H9 (cell line): ENCODE results near the gene PIK3CG. TPM values are rescaled to one million over a fixed set of nuclear protein-coding genes. Genes with fewer than 3 reads are reported as not detected.
A peak's percentile ranks its signal among the peaks of the same experiment; 100 is the strongest.

Experiments used
- DNase-seq: peaks from one replicate; pipeline ENCODE4 v3.0.0-alpha.2; 2017
- H2AFZ ChIP-seq: one replicate; pipeline ENCODE4 v1.6.1; 2013; ENCODE audit warnings: mild to moderate bottlenecking, low read length, control low read depth, moderate library complexity
- H2AK5ac ChIP-seq: 2 replicates; pipeline ENCODE4 v1.6.1; 2013; ENCODE audit warnings: low read length, control low read depth, mixed read lengths; ENCODE audit not compliant: insufficient read length
- H2BK120ac ChIP-seq: one replicate; pipeline ENCODE4 v1.6.1; 2013; ENCODE audit warnings: low read depth, mild to moderate bottlenecking, low read length, control low read depth, inconsistent platforms; ENCODE audit not compliant: poor library complexity, severe bottlenecking
- H2BK12ac ChIP-seq: 2 replicates; pipeline ENCODE4 v1.6.1; 2013; ENCODE audit warnings: low read length, control low read depth, mixed read lengths, low read depth; ENCODE audit not compliant: insufficient read length
- H2BK15ac ChIP-seq: 2 replicates; pipeline ENCODE4 v1.6.1; 2013; ENCODE audit warnings: low read depth, low read length, control low read depth
- H2BK20ac ChIP-seq: one replicate; pipeline ENCODE4 v1.6.1; 2013; ENCODE audit warnings: low read depth, mild to moderate bottlenecking, low read length, control low read depth, inconsistent platforms; ENCODE audit not compliant: poor library complexity, severe bottlenecking
- H2BK5ac ChIP-seq: 2 replicates; pipeline ENCODE4 v1.6.1; 2013; ENCODE audit warnings: low read length, control low read depth, mixed read lengths; ENCODE audit not compliant: insufficient read length
- H3K14ac ChIP-seq: 2 replicates; pipeline ENCODE4 v1.6.1; 2013; ENCODE audit warnings: low read length, control low read depth; ENCODE audit not compliant: insufficient read depth
- H3K18ac ChIP-seq: 2 replicates; pipeline ENCODE4 v1.6.1; 2013; ENCODE audit warnings: low read depth, mild to moderate bottlenecking, mixed read lengths, low read length, control low read depth; ENCODE audit not compliant: insufficient read length
- H3K23ac ChIP-seq: 2 replicates; pipeline ENCODE4 v1.6.1; 2013; ENCODE audit warnings: low read length, control low read depth, mixed read lengths, low read depth; ENCODE audit not compliant: insufficient read length
- H3K23me2 ChIP-seq: 2 replicates; pipeline ENCODE4 v1.6.1; 2013; ENCODE audit warnings: low read depth, mild to moderate bottlenecking, mixed read lengths, low read length, control low read depth; ENCODE audit not compliant: insufficient read length, poor library complexity, severe bottlenecking
- H3K27ac ChIP-seq: 2 replicates; pipeline ENCODE4 v1.5.1; 2013; ENCODE audit warnings: low read length, control low read depth, mixed read lengths, low read depth; ENCODE audit not compliant: insufficient read length
- H3K27me3 ChIP-seq: 2 replicates; pipeline ENCODE4 v1.6.1; 2013; ENCODE audit warnings: low read length, control low read depth, inconsistent platforms; ENCODE audit not compliant: insufficient read depth
- H3K4ac ChIP-seq: 2 replicates; pipeline ENCODE4 v1.6.1; 2013; ENCODE audit warnings: low read depth, mild to moderate bottlenecking, control low read depth, inconsistent platforms, low read length, moderate library complexity
- H3K4me1 ChIP-seq: 2 replicates; pipeline ENCODE4 v1.6.1; 2013; ENCODE audit warnings: low read length, control low read depth, inconsistent platforms; ENCODE audit not compliant: insufficient read depth
- H3K4me2 ChIP-seq: 2 replicates; pipeline ENCODE4 v1.6.1; 2013; ENCODE audit warnings: low read length, control low read depth, mixed read lengths; ENCODE audit not compliant: insufficient read length, insufficient read depth
- H3K56ac ChIP-seq: 2 replicates; pipeline ENCODE4 v1.6.1; 2013; ENCODE audit warnings: low read depth, mild to moderate bottlenecking, mixed read lengths, low read length, control low read depth; ENCODE audit not compliant: insufficient read length
- H3K79me1 ChIP-seq: 2 replicates; pipeline ENCODE4 v1.6.1; 2013; ENCODE audit warnings: low read depth, mild to moderate bottlenecking, moderate library complexity, low read length, control low read depth, inconsistent platforms; ENCODE audit not compliant: insufficient read depth, poor library complexity, severe bottlenecking
- H3K79me2 ChIP-seq: 2 replicates; pipeline ENCODE4 v1.6.1; 2013; ENCODE audit warnings: low read length, control low read depth, inconsistent platforms; ENCODE audit not compliant: insufficient read depth
- H3K9ac ChIP-seq: 2 replicates; pipeline ENCODE4 v1.6.1; 2013; ENCODE audit warnings: low read length, control low read depth, mixed read lengths; ENCODE audit not compliant: insufficient read length; ENCODE audit errors: extremely low read depth
- H3K9me3 ChIP-seq: one replicate; pipeline ENCODE4 v1.6.1; 2013; ENCODE audit warnings: low read depth, low read length, inconsistent platforms; ENCODE audit not compliant: control insufficient read depth
- H3T11ph ChIP-seq: one replicate; pipeline ENCODE4 v1.6.1; 2013; ENCODE audit warnings: mild to moderate bottlenecking, low read length, control low read depth, inconsistent platforms
- H4K20me1 ChIP-seq: one replicate; pipeline ENCODE4 v1.6.1; 2013; ENCODE audit not compliant: control insufficient read depth, insufficient read length, insufficient read depth
- H4K5ac ChIP-seq: 2 replicates; pipeline ENCODE4 v1.6.1; 2013; ENCODE audit warnings: low read depth, mild to moderate bottlenecking, mixed read lengths, low read length, control low read depth; ENCODE audit not compliant: insufficient read length
- H4K8ac ChIP-seq: replicated peaks from 2 replicates; pipeline ENCODE4 v1.6.1; 2013; ENCODE audit warnings: low read length, control low read depth, mixed read lengths, low read depth; ENCODE audit not compliant: insufficient read length
- H4K91ac ChIP-seq: 2 replicates; pipeline ENCODE4 v1.6.1; 2013; ENCODE audit warnings: low read depth, mild to moderate bottlenecking, moderate library complexity, mixed read lengths, low read length, control low read depth; ENCODE audit not compliant: insufficient read length
- H3K27ac Mint-ChIP-seq, 3 experiments: 2 replicates in 2 of 3; 3 replicates in 1 of 3; pipeline ENCODE4 v1.8.0; 2020 to 2021; ENCODE audit warnings: mixed read lengths in 3 of 3, mild to moderate bottlenecking in 1 of 3, moderate library complexity in 1 of 3
- H3K27me3 Mint-ChIP-seq: 2 replicates; pipeline ENCODE4 v1.8.0; 2021; ENCODE audit warnings: low read depth, mild to moderate bottlenecking, moderate library complexity, mixed read lengths
- H3K36me3 Mint-ChIP-seq, 3 experiments: 2 replicates in 2 of 3; 3 replicates in 1 of 3; pipeline ENCODE4 v1.8.0; 2020 to 2021; ENCODE audit warnings: low read depth in 3 of 3, mixed read lengths in 3 of 3; ENCODE audit not compliant: insufficient read depth in 1 of 3
- H3K4me1 Mint-ChIP-seq, 2 experiments: 2 replicates each; pipeline ENCODE4 v1.8.0; 2020; ENCODE audit warnings: mixed read lengths in 2 of 2
- H3K4me3 Mint-ChIP-seq, 2 experiments: 2 replicates in 1 of 2; 3 replicates in 1 of 2; pipeline ENCODE4 v1.8.0; 2020 to 2021; ENCODE audit warnings: mild to moderate bottlenecking in 2 of 2, mixed read lengths in 2 of 2, moderate library complexity in 1 of 2
- H3K9me3 Mint-ChIP-seq, 2 experiments: 2 replicates in 1 of 2; 3 replicates in 1 of 2; pipeline ENCODE4 v1.8.0; 2020; ENCODE audit warnings: mild to moderate bottlenecking in 2 of 2, mixed read lengths in 2 of 2, moderate library complexity in 1 of 2
- CTCF ChIP-seq: fragments of 200-600 bp; sonication (generic); conservative IDR thresholded peaks from 3 replicates; pipeline ENCODE4 v1.8.0; 2021; ENCODE audit warnings: antibody characterized with exemption, mild to moderate bottlenecking
- WGBS: extraction: QIAGEN DNeasy Blood & Tissue Kit; methylation state at CpG from one replicate; pipeline ENCODE4 v1.1.7; 2013; ENCODE audit warnings: missing lambda C conversion rate, low lambda C conversion rate, mixed read lengths; ENCODE audit not compliant: insufficient read length; ENCODE audit errors: extremely low coverage; 5-methylcytosine and 5-hydroxymethylcytosine counted together
- total RNA-seq: library from RNA; stranded (reverse); gene quantifications from 2 replicates; pipeline ENCODE4 v1.2.1, GENCODE V29; 2021

PIK3CG gene
- total RNA-seq, 1 experiment from 2014 or later, result not detected

GRCh38 chr7:106905734-106906133 lies 40.7 kb downstream of the PIK3CG start:
- Histone ChIP-seq H3K56ac (no peak overlapping the region), H3K23ac (no peak overlapping the region), H3K4ac (no peak overlapping the region), H4K20me1 (no peaks in the 10 kb centered on the region), H3K23me2 (no peaks in the 10 kb centered on the region), H2BK20ac (no peak overlapping the region), H3K4me2 (peak overlapping the region; percentile 41), H2BK12ac (no peak overlapping the region), H3K9ac (no peak overlapping the region), H4K8ac (no peak overlapping the region), H3K14ac (no peak overlapping the region), H2BK5ac (no peak overlapping the region), H2AFZ (no peak overlapping the region), H2BK15ac (no peak overlapping the region), H2BK120ac (no peak overlapping the region), H3T11ph (no peak overlapping the region), H4K5ac (no peak overlapping the region), H3K79me1 (no peaks in the 10 kb centered on the region), H3K27ac (no peak overlapping the region), H3K9me3 (no peaks in the 10 kb centered on the region), H3K27me3 (peaks cover 7% of the 10 kb centered on the region; the same call in 1 of the 2 replicates), H4K91ac (no peak overlapping the region), H2AK5ac (no peak overlapping the region), H3K18ac (no peak overlapping the region), H3K4me1 (peaks cover 3% of the 10 kb centered on the region; the same call in 1 of the 2 replicates), H3K79me2 (no peaks in the 10 kb centered on the region)
- Mint-ChIP-seq H3K27ac (no peak overlapping the region; a peak in 1 of 7 replicates), H3K36me3 (no peaks in the 10 kb centered on the region), H3K27me3 (peaks cover 24% of the 10 kb centered on the region), H3K9me3 (no peaks in the 10 kb centered on the region), H3K4me3 (peak overlapping the region in 1 of 2 experiments; percentile 33; a peak in 2 of 5 replicates), H3K4me1 (peaks cover 29 to 34% of the 10 kb centered on the region in 2 experiments)
- no peak for TF ChIP-seq CTCF
- no peak for DNase-seq
- WGBS, result no CpG with 5 or more reads among the region's 3 CpGs
